Measurements from ENCODE around the gene CYFIP2. TPM values are rescaled to one million over a fixed set of nuclear protein-coding genes. Genes with fewer than 3 reads are reported as not detected.

CYFIP2 gene
- total and polyA plus RNA-seq, 8 donors = 14.8 to 162 (median 24.4) TPM

- TF ChIP-seq EP300 (IDR thresholded peaks at IDR 0.05) (no peak), CTCF (IDR thresholded peaks at IDR 0.05) (no peak), POLR2AphosphoS5 (IDR thresholded peaks at IDR 0.05) (no peak), POLR2A (IDR thresholded peaks at IDR 0.05) (no peak)
Measured at GRCh38 chr5:157283434-157283833, 17.5 kb downstream of the CYFIP2 start.

GRCh38 chr5:157284458-157285212 is 18.7 kb downstream of the CYFIP2 start:
- Histone ChIP-seq H3K27ac (peak overlapping the region in 1 of 5 donors; percentile 65), H3K27me3 (no peaks in the 10 kb centered on the region), H3K4me3 (no peak overlapping the region), H3K9me3 (no peaks in the 10 kb centered on the region), H3K36me3 (peaks cover 0 to 20% (median 5%) of the 10 kb centered on the region in 4 donors), H3K4me1 (peaks cover 0 to 16% (median 7%) of the 10 kb centered on the region in 4 donors)
- 81 to 93% (median 89%) methylated on average over 6 of the region's 6 CpGs for WGBS, 5 donors
- DNase-seq = no peak
- TF ChIP-seq POLR2AphosphoS5 (IDR thresholded peaks at IDR 0.05) = no peak
- no peak for TF ChIP-seq EP300 (IDR thresholded peaks at IDR 0.05)
- no peak for TF ChIP-seq CTCF (IDR thresholded peaks at IDR 0.05)
- no peak for TF ChIP-seq POLR2A (IDR thresholded peaks at IDR 0.05)
- intact Hi-C loops (cut with DNase I; ENCODE audit: low total_unique reads) = no loop called here

More at GRCh38 chr5:157283434-157283833, 17.5 kb downstream of the CYFIP2 start:
- H3K27ac ChIP-seq = peak overlapping the region in 2 of 5 donors; percentile 11 to 65
- H3K27me3 ChIP-seq = no peaks in the 10 kb centered on the region
- peaks cover 0 to 17% (median 5%) of the 10 kb centered on the region in 4 donors for H3K36me3 ChIP-seq
- peaks cover 0 to 16% (median 8%) of the 10 kb centered on the region in 4 donors for H3K4me1 ChIP-seq
- peak in 1 of 2 donors; percentile 47 for DNase-seq
- no peaks in the 10 kb centered on the region for H3K9me3 ChIP-seq
- intact Hi-C loops (cut with DNase I; ENCODE audit: low total_unique reads) = no loop called here
- WGBS, 5 donors = 74 to 89% (median 79%) methylated on average over 3 of the region's 3 CpGs
- no peak overlapping the region for H3K4me3 ChIP-seq

- WGBS, 5 donors = 78 to 83% (median 79%) methylated on average over 10 of the region's 10 CpGs
- intact Hi-C loops (cut with DNase I; ENCODE audit: low total_unique reads) = no loop called here
- Histone ChIP-seq H3K4me1 (peaks cover 0 to 17% (median 6%) of the 10 kb centered on the region in 4 donors), H3K27ac (peak overlapping the region in 2 of 5 donors; percentile 20 to 65), H3K36me3 (peaks cover 0 to 20% (median 5%) of the 10 kb centered on the region in 4 donors), H3K4me3 (no peak overlapping the region), H3K27me3 (no peaks in the 10 kb centered on the region), H3K9me3 (no peaks in the 10 kb centered on the region)
- TF ChIP-seq POLR2A (IDR thresholded peaks at IDR 0.05) (no peak), POLR2AphosphoS5 (IDR thresholded peaks at IDR 0.05) (peak in 1 of 3 donors; percentile 30)
- DNase-seq = no peak
Measured at GRCh38 chr5:157285310-157286035, 19.6 kb downstream of the CYFIP2 start.

- peaks cover 0 to 20% (median 5%) of the 10 kb centered on the region in 4 donors for H3K36me3 ChIP-seq
- H3K9me3 ChIP-seq = no peaks in the 10 kb centered on the region
- 66 to 80% (median 78%) methylated on average over 7 of the region's 7 CpGs for WGBS, 5 donors
- intact Hi-C loops (cut with DNase I; ENCODE audit: low total_unique reads) = no loop called here
- H3K27me3 ChIP-seq = no peaks in the 10 kb centered on the region
- TF ChIP-seq POLR2A (IDR thresholded peaks at IDR 0.05) = no peak
- no peak for TF ChIP-seq EP300 (IDR thresholded peaks at IDR 0.05)
- TF ChIP-seq POLR2AphosphoS5 (IDR thresholded peaks at IDR 0.05) = peak in 2 of 3 donors; percentile 22 to 68
- no peak for TF ChIP-seq CTCF (IDR thresholded peaks at IDR 0.05)
- peaks cover 0 to 30% (median 15%) of the 10 kb centered on the region in 4 donors for H3K4me1 ChIP-seq
- no peak for DNase-seq
- H3K27ac ChIP-seq = peak overlapping the region in 3 of 5 donors; percentile 21 to 65 (median 53)
- no peak overlapping the region for H3K4me3 ChIP-seq
Measured at GRCh38 chr5:157286761-157287211, 20.9 kb downstream of the CYFIP2 start.

All from stomach (tissue), 9 donors.